AG04450 (cell line): ENCODE measurements around the gene FGF1. TPM values are rescaled to one million over a fixed set of nuclear protein-coding genes. Genes with fewer than 3 reads are reported as not detected.

Experiments
- CTCF ChIA-PET: fragments of 300-600, 350-600 bp; formaldehyde crosslinking; extraction: SDS; loops from one replicate; lab custom pipeline; 2022; ENCODE audit warnings: antibody characterized with exemption, inconsistent platforms; lab: Charles Lee
- POLR2A ChIA-PET: fragments of 350-600 bp; formaldehyde crosslinking; extraction: SDS; loops from one replicate; lab custom pipeline; 2021; ENCODE audit warnings: antibody characterized with exemption, inconsistent platforms; lab: Yijun Ruan, JAX
- DNase-seq: peaks from one replicate; pipeline ENCODE4 v3.0.0-alpha.2; 2011; ENCODE audit warnings: low read depth, low spot score
- H3K27ac ChIP-seq: one replicate; pipeline ENCODE4 v1.5.1; 2012; ENCODE audit warnings: low read depth, low read length, control low read depth
- H3K27me3 ChIP-seq: one replicate; pipeline ENCODE4 v1.6.0; 2012; ENCODE audit warnings: low read length; ENCODE audit not compliant: control insufficient read depth, insufficient read depth
- H3K4me3 ChIP-seq: 2 replicates; pipeline ENCODE4 v1.5.1; 2011; ENCODE audit warnings: mild to moderate bottlenecking, low read depth, low read length, control low read depth
- H3K9me3 ChIP-seq: 2 replicates; pipeline ENCODE4 v1.5.1; 2012; ENCODE audit warnings: low read length; ENCODE audit not compliant: control insufficient read depth, insufficient read depth
- polyA plus RNA-seq: library from polyadenylated mRNA; depleted of rRNA; stranded (reverse); fragments of >200 nt; gene quantifications from 2 replicates; pipeline ENCODE4 v1.2.3, GENCODE V29; 2011
- TF ChIP-seq, protein P1 (sequence below): IDR thresholded peaks from 2 replicates; pipeline ENCODE4 v1.5.1; 2011; ENCODE audit warnings: low read depth, low read length, control low read depth, inconsistent platforms

FGF1 gene
- polyA plus RNA-seq, 1 experiment: 5.9 TPM

DNA sequence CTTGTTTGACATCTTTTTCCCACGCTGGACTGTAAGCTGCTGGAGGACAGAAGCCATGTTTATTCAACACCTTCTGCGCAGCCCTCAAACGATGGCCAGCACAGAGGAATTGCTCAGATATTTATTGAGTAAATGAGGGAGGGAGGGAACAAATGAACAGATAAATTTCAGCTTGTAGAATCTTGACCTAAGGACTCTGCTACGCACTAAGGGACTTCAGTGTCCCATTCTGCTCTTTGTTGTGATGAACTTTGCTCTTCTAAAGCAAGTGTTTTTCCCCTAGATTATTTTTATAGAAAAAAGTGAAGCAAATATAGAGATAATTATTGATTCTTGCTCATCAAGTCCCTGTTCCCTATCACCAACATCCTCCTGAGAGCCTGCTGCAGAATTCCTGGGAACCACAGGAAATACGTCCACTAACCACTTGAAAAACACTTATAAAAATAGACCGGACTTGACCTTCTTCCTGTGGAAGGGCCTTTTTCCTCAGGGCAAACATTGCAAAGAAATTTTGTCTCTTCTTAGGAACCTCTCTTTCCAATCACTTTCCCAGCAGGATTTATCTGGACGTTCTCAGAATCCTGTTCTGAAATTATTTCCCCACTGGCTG lies 54.9 kb downstream of the FGF1 start:
- Histone ChIP-seq H3K9me3 (no peaks in the 10 kb centered on the region), H3K4me3 (no peak overlapping the region), H3K27ac (no peak overlapping the region), H3K27me3 (no peaks in the 10 kb centered on the region)
- DNase-seq: no peak
- ChIA-PET CTCF (interaction anchor here (0.7 to 1.4 kb wide), 4 partner anchors 25 to 258 kb away, joined by 3 to 4 read pairs (median 4); no protein-coding TSS in a partner anchor), POLR2A (no interaction called here)
- TF ChIP-seq, protein P1, sequence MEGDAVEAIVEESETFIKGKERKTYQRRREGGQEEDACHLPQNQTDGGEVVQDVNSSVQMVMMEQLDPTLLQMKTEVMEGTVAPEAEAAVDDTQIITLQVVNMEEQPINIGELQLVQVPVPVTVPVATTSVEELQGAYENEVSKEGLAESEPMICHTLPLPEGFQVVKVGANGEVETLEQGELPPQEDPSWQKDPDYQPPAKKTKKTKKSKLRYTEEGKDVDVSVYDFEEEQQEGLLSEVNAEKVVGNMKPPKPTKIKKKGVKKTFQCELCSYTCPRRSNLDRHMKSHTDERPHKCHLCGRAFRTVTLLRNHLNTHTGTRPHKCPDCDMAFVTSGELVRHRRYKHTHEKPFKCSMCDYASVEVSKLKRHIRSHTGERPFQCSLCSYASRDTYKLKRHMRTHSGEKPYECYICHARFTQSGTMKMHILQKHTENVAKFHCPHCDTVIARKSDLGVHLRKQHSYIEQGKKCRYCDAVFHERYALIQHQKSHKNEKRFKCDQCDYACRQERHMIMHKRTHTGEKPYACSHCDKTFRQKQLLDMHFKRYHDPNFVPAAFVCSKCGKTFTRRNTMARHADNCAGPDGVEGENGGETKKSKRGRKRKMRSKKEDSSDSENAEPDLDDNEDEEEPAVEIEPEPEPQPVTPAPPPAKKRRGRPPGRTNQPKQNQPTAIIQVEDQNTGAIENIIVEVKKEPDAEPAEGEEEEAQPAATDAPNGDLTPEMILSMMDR: no peak

GRCh38 chr5:142627383-142628217 lies 58.3 kb downstream of the FGF1 start:
- Histone ChIP-seq H3K9me3 (no peaks in the 10 kb centered on the region), H3K4me3 (no peak overlapping the region), H3K27ac (no peak overlapping the region), H3K27me3 (no peaks in the 10 kb centered on the region)
- POLR2A ChIA-PET: no interaction called here
- TF ChIP-seq, protein P1: no peak
- CTCF ChIA-PET: interaction anchor here (1.2 to 1.6 kb wide), 4 partner anchors 28 to 253 kb away, joined by 3 to 6 read pairs (median 5); no protein-coding TSS in a partner anchor
- DNase-seq: no peak

DNA sequence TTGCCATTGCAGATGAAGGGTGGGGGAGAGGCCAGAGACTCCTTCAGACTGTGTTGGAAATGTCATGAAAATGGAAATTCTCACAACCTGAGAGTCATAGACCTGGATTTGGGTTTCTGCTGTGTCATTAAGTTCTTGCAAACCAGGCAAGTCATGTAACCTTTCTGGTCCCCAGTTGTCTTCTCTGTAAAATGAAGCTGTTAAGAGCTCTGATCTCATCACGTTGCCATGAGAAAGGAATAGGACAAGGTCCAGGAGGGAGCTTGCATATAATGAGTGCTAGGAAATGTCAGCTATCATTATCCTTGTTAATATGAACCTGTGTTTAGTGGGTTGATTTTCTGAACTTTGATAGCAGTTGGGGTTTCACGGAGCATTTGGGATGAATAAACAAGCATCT lies 59.1 kb downstream of the FGF1 start:
- TF ChIP-seq, protein P1: no peak
- no peaks in the 10 kb centered on the region for H3K27me3 ChIP-seq
- no peak for DNase-seq
- ChIA-PET CTCF (interaction anchor here (0.7 to 1.6 kb wide), 5 partner anchors 29 to 262 kb away, joined by 3 to 6 read pairs (median 4); no protein-coding TSS in a partner anchor), POLR2A (no interaction called here)
- no peaks in the 10 kb centered on the region for H3K9me3 ChIP-seq
- no peak overlapping the region for H3K27ac ChIP-seq
- no peak overlapping the region for H3K4me3 ChIP-seq

GRCh38 chr5:142626099-142626498 lies 59.8 kb downstream of the FGF1 start:
- CTCF ChIA-PET: interaction anchor here (1.2 to 1.6 kb wide), 4 partner anchors 29 to 255 kb away, joined by 3 to 6 read pairs (median 5); no protein-coding TSS in a partner anchor
- Histone ChIP-seq H3K27ac (no peak overlapping the region), H3K9me3 (no peaks in the 10 kb centered on the region), H3K27me3 (no peaks in the 10 kb centered on the region), H3K4me3 (no peak overlapping the region)
- TF ChIP-seq, protein P1: no peak
- POLR2A ChIA-PET: no interaction called here
- DNase-seq: no peak

DNA sequence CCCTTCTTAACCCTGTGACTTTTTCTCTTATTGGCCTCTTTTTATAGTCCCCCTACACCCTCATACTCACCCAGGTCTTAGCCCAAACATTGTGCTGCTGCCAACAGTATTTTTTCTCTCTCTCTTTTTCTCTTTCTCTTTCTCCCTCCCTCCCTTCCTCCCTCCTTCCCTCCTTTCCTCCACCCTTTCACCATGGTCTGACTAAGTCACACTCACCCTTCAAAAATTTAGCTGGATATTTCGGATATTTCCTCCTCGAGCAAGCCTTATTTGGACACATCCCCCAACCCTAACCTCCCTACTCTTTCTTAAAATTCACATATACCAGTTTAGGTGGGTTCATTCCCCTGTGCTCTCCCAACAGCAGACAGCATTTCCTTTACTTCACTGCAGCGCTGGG lies 64.7 kb downstream of the FGF1 start:
- DNase-seq: peak; percentile 68
- Histone ChIP-seq H3K27ac (peak overlapping the region; percentile 87), H3K9me3 (no peaks in the 10 kb centered on the region), H3K4me3 (peak overlapping the region; percentile 31; the same call in 1 of the 2 replicates), H3K27me3 (no peaks in the 10 kb centered on the region)
- TF ChIP-seq, protein P1: no peak
- ChIA-PET POLR2A (interaction anchor here (1.0 kb wide), 1 partner anchor 23 kb away, joined by 6 read pairs; no protein-coding TSS in a partner anchor), CTCF (interaction anchor here (0.7 to 2.8 kb wide), 2 partner anchors 35 to 92 kb away, joined by 3 to 18 read pairs; no protein-coding TSS in a partner anchor)
